A549 (cell line): ENCODE measurements around the gene TCERG1L. TPM values are rescaled to one million over a fixed set of nuclear protein-coding genes. Genes with fewer than 3 reads are reported as not detected.

Experiments used
- ATAC-seq, 2 experiments: fragments of 200-7000 bp in 1 of 2; fragments of >200 bp in 1 of 2; cut with Nextera tagmentation in 1 of 2; cut with Tn5 transposase in 1 of 2; 3 replicates each; pipeline versions ENCODE4 v1.8.0 to v1.9.1; 2018 to 2020; ENCODE audit warnings: mild to moderate bottlenecking in 1 of 2, moderate library complexity in 1 of 2
- CTCF ChIA-PET: fragments of 300-600 bp; sonication (Branson Sonifier 250); formaldehyde crosslinking; extraction: SDS; loops from one replicate; lab custom pipeline; 2021; ENCODE audit warnings: antibody characterized with exemption, inconsistent platforms; lab: Yijun Ruan, JAX
- POLR2A ChIA-PET: fragments of 350-600 bp; formaldehyde crosslinking; extraction: SDS; loops from one replicate; lab custom pipeline; 2021; ENCODE audit warnings: antibody characterized with exemption, inconsistent platforms; lab: Yijun Ruan, JAX
- DNase-seq, 2 experiments: peaks; one replicate each; pipeline versions ENCODE4 v3.0.0 to v3.0.0-alpha.2; 2011 to 2016; ENCODE audit warnings: low read depth in 1 of 2, low spot score in 1 of 2
- FAIRE-seq: peaks from 2 replicates; lab custom pipeline; 2011; peaks lifted over from hg19 to GRCh38; lab: Jason Lieb, UNC
- H3K27ac ChIP-seq, 2 experiments: fragments of >200 bp; sonication (Bioruptor Twin); formaldehyde crosslinking; 3 replicates each; pipeline ENCODE4 v1.5.1; 2016 to 2017
- H3K4me1 ChIP-seq: fragments of >200 bp; sonication (Bioruptor Twin); formaldehyde crosslinking; 3 replicates; pipeline ENCODE4 v1.6.1; 2016
- H3K4me2 ChIP-seq: fragments of >200 bp; sonication (Bioruptor Twin); formaldehyde crosslinking; 3 replicates; pipeline ENCODE4 v1.6.1; 2016
- H3K4me3 ChIP-seq: fragments of >200 bp; sonication (Bioruptor Twin); formaldehyde crosslinking; 3 replicates; pipeline ENCODE4 v1.5.1; 2016
- H3K9me3 ChIP-seq: fragments of >200 bp; sonication (Bioruptor Twin); formaldehyde crosslinking; 3 replicates; pipeline ENCODE4 v1.6.1; 2016
- BHLHE40 ChIP-seq: IDR thresholded peaks from 2 replicates; pipeline ENCODE4 v1.6.1; 2012; ENCODE audit warnings: low read depth, low read length, inconsistent platforms
- CBX2 ChIP-seq: fragments of 200-600 bp; sonication (generic); IDR thresholded peaks from 2 replicates; pipeline ENCODE4 v1.6.1; 2016; ENCODE audit warnings: low read depth, mild to moderate bottlenecking, borderline replicate concordance
- CBX8 ChIP-seq: fragments of 200-600 bp; sonication (generic); IDR thresholded peaks from 2 replicates; pipeline ENCODE4 v1.6.1; 2016
- E2F6 ChIP-seq: IDR thresholded peaks from 2 replicates; pipeline ENCODE4 v1.6.1; 2012; ENCODE audit warnings: low read depth, borderline replicate concordance
- EHF ChIP-seq: fragments of 250-450 bp; sonication (Bioruptor Pico); IDR thresholded peaks from 2 replicates; pipeline ENCODE4 v1.5.0; 2020; ENCODE audit warnings: mild to moderate bottlenecking
- ESRRA ChIP-seq: fragments of 150-350 bp; IDR thresholded peaks from 2 replicates; pipeline ENCODE4 v1.6.1; 2014; ENCODE audit warnings: mild to moderate bottlenecking, low read length, borderline replicate concordance
- FOSB ChIP-seq: fragments of 250-450 bp; sonication (Bioruptor Pico); IDR thresholded peaks from 2 replicates; pipeline ENCODE4 v1.5.0; 2020; ENCODE audit warnings: mild to moderate bottlenecking, moderate library complexity
- FOXS1 ChIP-seq: fragments of 250-450 bp; sonication (Bioruptor Pico); IDR thresholded peaks from 2 replicates; pipeline ENCODE4 v1.5.0; 2020; ENCODE audit warnings: mild to moderate bottlenecking, moderate library complexity
- HEYL ChIP-seq: fragments of 250-450 bp; sonication (Bioruptor Pico); IDR thresholded peaks from 2 replicates; pipeline ENCODE4 v1.8.0; 2021; ENCODE audit warnings: mild to moderate bottlenecking, moderate library complexity
- HMGXB4 ChIP-seq: fragments of 250-450 bp; sonication (Bioruptor Pico); IDR thresholded peaks from 2 replicates; pipeline ENCODE4 v1.5.0; 2021; ENCODE audit warnings: mild to moderate bottlenecking, moderate library complexity, borderline replicate concordance
- JUNB ChIP-seq: fragments of >200 bp; sonication (Bioruptor Twin); formaldehyde crosslinking; IDR thresholded peaks from 2 replicates; pipeline ENCODE4 v1.6.1; 2016
- KDM5A ChIP-seq: fragments of 200-600 bp; sonication (generic); IDR thresholded peaks from 2 replicates; pipeline ENCODE4 v1.6.1; 2016; ENCODE audit warnings: antibody characterized with exemption, mild to moderate bottlenecking
- MAFK ChIP-seq: fragments of 450-650 bp; IDR thresholded peaks from 2 replicates; pipeline ENCODE4 v1.6.1; 2014; ENCODE audit not compliant: partially characterized antibody
- MAX ChIP-seq: IDR thresholded peaks from 2 replicates; pipeline ENCODE4 v1.6.1; 2012
- MAZ ChIP-seq: fragments of 150-350 bp; IDR thresholded peaks from 2 replicates; pipeline ENCODE4 v1.6.1; 2014; ENCODE audit warnings: antibody characterized with exemption, low read depth, low read length, borderline replicate concordance
- NFE2L2 ChIP-seq: fragments of 150-350 bp; conservative IDR thresholded peaks from 2 replicates; pipeline ENCODE4 v1.6.1; 2014; ENCODE audit warnings: low read length
- PBX3 ChIP-seq: IDR thresholded peaks from 2 replicates; pipeline ENCODE4 v1.6.1; 2012
- RAD21 ChIP-seq, 2 experiments: fragments of >200 bp in 1 of 2; sonication (Bioruptor Twin) in 1 of 2; formaldehyde crosslinking in 1 of 2; IDR thresholded peaks in 1 of 2; conservative IDR thresholded peaks in 1 of 2; 2 replicates in 1 of 2; 3 replicates in 1 of 2; pipeline ENCODE4 v1.6.1; 2012 to 2018; ENCODE audit warnings: inconsistent platforms in 1 of 2
- RARB ChIP-seq: fragments of 250-450 bp; sonication (Bioruptor Pico); IDR thresholded peaks from 2 replicates; pipeline ENCODE4 v1.8.0; 2021; ENCODE audit warnings: mild to moderate bottlenecking, moderate library complexity
- RCOR1 ChIP-seq: fragments of 150-350 bp; IDR thresholded peaks from 2 replicates; pipeline ENCODE4 v1.6.1; 2014; ENCODE audit warnings: antibody characterized with exemption, low read length, low read depth
- RFX5 ChIP-seq: fragments of 450-650 bp; IDR thresholded peaks from 2 replicates; pipeline ENCODE4 v1.7.1; 2014; ENCODE audit warnings: antibody characterized with exemption, mild to moderate bottlenecking, moderate library complexity
- RNF2 ChIP-seq: fragments of 200-600 bp; sonication (generic); IDR thresholded peaks from 2 replicates; pipeline ENCODE4 v1.6.1; 2016; ENCODE audit warnings: low read depth, mild to moderate bottlenecking, antibody characterized with exemption, moderate library complexity, borderline replicate concordance
- USF2 ChIP-seq: fragments of 450-650 bp; IDR thresholded peaks from 2 replicates; pipeline ENCODE4 v1.6.1; 2014; ENCODE audit warnings: antibody characterized with exemption
- ZC3H11A ChIP-seq: fragments of 450-650 bp; IDR thresholded peaks from 2 replicates; pipeline ENCODE4 v1.6.1; 2014; ENCODE audit warnings: antibody characterized with exemption, mild to moderate bottlenecking
- ZSCAN20 ChIP-seq: fragments of 250-450 bp; sonication (Bioruptor Pico); IDR thresholded peaks from 2 replicates; pipeline ENCODE4 v1.8.0; 2022; ENCODE audit warnings: mild to moderate bottlenecking, moderate library complexity
- whole genome bisulfite sequencing: methylation state at CpG from one replicate; pipeline ENCODE4 v1.1.6; 2017; ENCODE audit errors: missing lambda C conversion rate; 5-methylcytosine and 5-hydroxymethylcytosine counted together
- polyA plus RNA-seq, 4 experiments: library from polyadenylated mRNA; depleted of rRNA in 3 of 4; stranded (reverse); fragments of >200 nt; fragmentation: RNase III in 1 of 4; extraction: RNeasy Plus Mini Kit Qiagen cat#74134 plus additional on column Dnase treatment in 1 of 4; gene quantifications; 2 replicates in 3 of 4; 3 replicates in 1 of 4; pipeline ENCODE4 v1.2.3, GENCODE V29; 2011 to 2017

The TCERG1L gene
- polyA plus RNA-seq, 2 of the 4 experiments (the other 2 are of a cell fraction), result not detected

GRCh38 chr10:131077031-131077430 lies 234.5 kb downstream of the TCERG1L start:
- H3K4me1 ChIP-seq, result no peaks in the 10 kb centered on the region
- CTCF ChIA-PET, result no interaction called here
- no peak for TF ChIP-seq BHLHE40
- no peak for TF ChIP-seq HEYL
- TF ChIP-seq MAX, result no peak
- no peak for TF ChIP-seq E2F6
- no peak for TF ChIP-seq ZC3H11A
- no peak overlapping the region for H3K4me3 ChIP-seq
- no peak overlapping the region for H3K4me2 ChIP-seq
- WGBS, result 20% methylated on average over 5 of the region's 6 CpGs
- FAIRE-seq (no peak), ATAC-seq (no peak), DNase-seq (no peak)
- POLR2A ChIA-PET, result no interaction called here
- H3K27ac ChIP-seq, result no peak overlapping the region
- no peaks in the 10 kb centered on the region for H3K9me3 ChIP-seq

- FAIRE-seq, result no peak
- H3K9me3 ChIP-seq, result no peaks in the 10 kb centered on the region
- TF ChIP-seq JUNB (no peak), RARB (CRISPR knock-in tag) (no peak), RNF2 (no peak), RFX5 (no peak), EHF (no peak), RCOR1 (no peak), ESRRA (no peak), PBX3 (no peak), KDM5A (no peak), NFE2L2 (no peak), CBX2 (no peak), FOSB (no peak), ZC3H11A (no peak), CBX8 (no peak), E2F6 (no peak)
- no peak overlapping the region for H3K27ac ChIP-seq
- no peaks in the 10 kb centered on the region for H3K4me1 ChIP-seq
- POLR2A ChIA-PET, result no interaction called here
- H3K4me3 ChIP-seq, result no peak overlapping the region
- ATAC-seq, result no peak
- CTCF ChIA-PET, result no interaction called here
- DNase-seq, result no peak
- 14% methylated on average over 8 of the region's 8 CpGs for WGBS
- H3K4me2 ChIP-seq, result no peak overlapping the region
Measured at GRCh38 chr10:131076356-131076755, 235.2 kb downstream of the TCERG1L start.

GRCh38 chr10:131075218-131075770 lies 236.2 kb downstream of the TCERG1L start:
- Histone ChIP-seq H3K27ac (no peak overlapping the region), H3K4me2 (no peak overlapping the region), H3K4me1 (no peaks in the 10 kb centered on the region), H3K4me3 (no peak overlapping the region), H3K9me3 (no peaks in the 10 kb centered on the region)
- WGBS, result 53% methylated on average over 11 of the region's 27 CpGs
- CTCF ChIA-PET, result no interaction called here
- POLR2A ChIA-PET, result no interaction called here
- no peak for DNase-seq
- TF ChIP-seq CBX2 (no peak), MAFK (no peak), CBX8 (no peak), ZSCAN20 (no peak), MAZ (no peak), RAD21 (conservative IDR thresholded peaks at IDR 0.05 in 1 of 2, IDR thresholded peaks at IDR 0.05 in 1 of 2) (no peak), FOXS1 (CRISPR knock-in tag) (no peak), HMGXB4 (no peak), NFE2L2 (no peak), RCOR1 (no peak), USF2 (no peak)
- ATAC-seq, result no peak
- no peak for FAIRE-seq
